Common myeloid progenitor, CD34-positive (primary cell): ENCODE results near the gene ANKRD6.

Experiments
- CTCF ChIA-PET: fragments of 350-600 bp; sonication (Branson Sonifier 250); formaldehyde crosslinking; loops from one replicate; lab custom pipeline; 2021; ENCODE audit warnings: antibody characterized with exemption; lab: Charles Lee
- POLR2A ChIA-PET: fragments of 350-600 bp; sonication (Branson Sonifier 250); formaldehyde crosslinking; loops from one replicate; lab custom pipeline; 2021; ENCODE audit warnings: antibody characterized with exemption; lab: Charles Lee
- DNase-seq, 3 donors: peaks; one replicate each; pipeline versions ENCODE4 v3.0.0 to v3.0.0-alpha.2; 2013
- H3K27ac ChIP-seq, 2 experiments: 1 replicate in 1 of 2; 2 replicates in 1 of 2; pipeline ENCODE4 v1.7.0; 2013; ENCODE audit warnings: inconsistent platforms in 2 of 2, low read length in 2 of 2, mild to moderate bottlenecking in 2 of 2, low read depth in 1 of 2, moderate library complexity in 1 of 2; ENCODE audit not compliant: severe bottlenecking in 2 of 2, insufficient read depth in 1 of 2, poor library complexity in 1 of 2
- H3K27me3 ChIP-seq, 5 experiments: replicated peaks in 2 of 5; 1 replicate in 3 of 5; 2 replicates in 2 of 5; pipeline versions ENCODE4 v1.6.1 to v1.7.0; 2013; ENCODE audit warnings: low read length in 4 of 5, mild to moderate bottlenecking in 2 of 5, moderate library complexity in 2 of 5, inconsistent platforms in 1 of 5; ENCODE audit not compliant: insufficient read depth in 5 of 5, control insufficient read depth in 4 of 5
- H3K36me3 ChIP-seq, 4 experiments: 1 replicate in 2 of 4; 2 replicates in 2 of 4; pipeline versions ENCODE4 v1.6.1 to v1.7.0; 2013; ENCODE audit warnings: low read length in 3 of 4, control low read depth in 1 of 4, mild to moderate bottlenecking in 1 of 4; ENCODE audit not compliant: control insufficient read depth in 4 of 4, insufficient read depth in 4 of 4
- H3K4me1 ChIP-seq, 4 experiments: 1 replicate in 3 of 4; 2 replicates in 1 of 4; pipeline versions ENCODE4 v1.6.1 to v1.7.1; 2013; ENCODE audit warnings: low read length in 3 of 4, mild to moderate bottlenecking in 3 of 4, control low read depth in 1 of 4, inconsistent platforms in 1 of 4, moderate library complexity in 1 of 4; ENCODE audit not compliant: control insufficient read depth in 4 of 4, insufficient read depth in 4 of 4; ENCODE audit errors: control extremely low read depth in 1 of 4
- H3K4me3 ChIP-seq, 7 experiments: 1 replicate in 4 of 7; 2 replicates in 3 of 7; pipeline versions ENCODE4 v1.5.1 to v1.7.0; 2013; ENCODE audit warnings: mild to moderate bottlenecking in 7 of 7, low read length in 6 of 7, moderate library complexity in 6 of 7, inconsistent platforms in 2 of 7, low read depth in 2 of 7, control low read depth in 1 of 7; ENCODE audit not compliant: insufficient read depth in 4 of 7, control insufficient read depth in 1 of 7; ENCODE audit errors: extremely low read depth in 1 of 7
- H3K9me3 ChIP-seq, 5 experiments: 1 replicate in 4 of 5; 2 replicates in 1 of 5; pipeline versions ENCODE4 v1.6.1 to v1.7.1; 2013; ENCODE audit warnings: low read length in 4 of 5, mild to moderate bottlenecking in 2 of 5, inconsistent platforms in 1 of 5, low read depth in 1 of 5, moderate library complexity in 1 of 5; ENCODE audit not compliant: control insufficient read depth in 4 of 5, insufficient read depth in 2 of 5; ENCODE audit errors: control extremely low read depth in 1 of 5
- WGBS: methylation state at CpG from one replicate; pipeline ENCODE4 v1.1.5; 2013; ENCODE audit not compliant: insufficient coverage; 5-methylcytosine and 5-hydroxymethylcytosine counted together

Gene ANKRD6

GRCh38 chr6:89439014-89439413, 6.1 kb downstream of the ANKRD6 start:
- ChIA-PET CTCF (no interaction called here), POLR2A (no interaction called here)
- no peaks in the 10 kb centered on the region for H3K27me3 ChIP-seq
- H3K9me3 ChIP-seq = peaks cover 0 to 4% (median 2%) of the 10 kb centered on the region in 5 experiments
- peaks cover 0 to 2% (median 0%) of the 10 kb centered on the region in 4 experiments for H3K36me3 ChIP-seq
- no peak for DNase-seq
- peaks cover 0 to 10% (median under 1%) of the 10 kb centered on the region in 4 experiments for H3K4me1 ChIP-seq
- no peak overlapping the region for H3K4me3 ChIP-seq
- no peak overlapping the region for H3K27ac ChIP-seq
- 100% methylated on average over 1 of the region's 2 CpGs for WGBS

DNA sequence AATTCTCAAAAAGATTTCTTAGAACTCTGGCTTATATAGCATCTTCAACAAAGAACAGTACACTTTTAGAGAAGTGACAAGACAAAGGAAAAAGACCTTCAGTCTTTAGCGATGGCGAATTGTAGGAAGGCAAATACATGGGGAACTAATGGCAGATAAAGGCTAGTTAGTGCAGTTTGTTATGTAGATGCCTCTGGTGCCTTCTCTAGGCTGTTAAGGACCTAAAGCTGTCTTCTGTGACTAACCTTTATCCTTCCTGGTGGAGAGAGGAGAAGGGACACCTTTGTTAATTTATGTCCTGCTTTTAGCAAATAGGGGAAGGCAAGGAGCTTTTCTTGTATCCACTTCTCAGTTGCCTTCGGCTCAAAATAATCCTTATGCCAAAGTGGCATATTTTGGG, 7.2 kb downstream of the ANKRD6 start:
- Histone ChIP-seq H3K4me1 (peaks cover 0 to 7% (median 0%) of the 10 kb centered on the region in 4 experiments), H3K36me3 (peaks cover 0 to 2% (median 0%) of the 10 kb centered on the region in 4 experiments), H3K27ac (no peak overlapping the region), H3K4me3 (no peak overlapping the region), H3K9me3 (peaks cover 0 to 4% (median 2%) of the 10 kb centered on the region in 5 experiments), H3K27me3 (no peaks in the 10 kb centered on the region)
- DNase-seq = no peak
- CTCF ChIA-PET = interaction anchor here (0.9 to 1.8 kb wide), 4 partner anchors 8 to 165 kb away, joined by 3 to 4 read pairs (median 4); no protein-coding TSS in a partner anchor
- WGBS = 100% methylated on average over 1 of the region's 3 CpGs
- POLR2A ChIA-PET = no interaction called here

DNA sequence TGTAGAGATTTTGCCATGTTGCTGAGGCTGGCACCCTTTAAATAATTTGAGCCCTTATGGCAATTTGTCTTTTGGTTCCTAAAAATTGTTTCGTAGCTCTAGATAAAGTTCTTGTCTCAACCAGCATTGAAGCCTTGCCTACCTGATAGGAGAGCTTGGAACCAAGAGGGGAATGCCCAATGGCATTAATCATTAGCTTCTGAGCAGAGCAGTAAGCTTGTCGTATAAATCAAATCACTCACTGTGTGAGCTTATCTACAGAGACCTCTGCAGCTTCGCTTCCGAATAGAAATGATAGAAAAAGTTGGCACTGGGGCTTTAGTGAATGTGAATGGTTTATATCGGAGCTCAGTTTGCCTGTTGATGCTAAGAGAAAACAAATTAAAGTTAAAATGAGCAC, 10.7 kb downstream of the ANKRD6 start:
- Histone ChIP-seq H3K4me1 (no peaks in the 10 kb centered on the region), H3K9me3 (peaks cover 0 to 4% (median 2%) of the 10 kb centered on the region in 5 experiments), H3K4me3 (no peak overlapping the region), H3K27me3 (no peaks in the 10 kb centered on the region), H3K27ac (no peak overlapping the region), H3K36me3 (peaks cover 0 to 2% (median 0%) of the 10 kb centered on the region in 4 experiments)
- POLR2A ChIA-PET = no interaction called here
- WGBS = 88% methylated on average over 5 of the region's 5 CpGs
- peak; percentile 24 to 84 (median 75) for DNase-seq
- CTCF ChIA-PET = interaction anchor here (1.3 to 1.5 kb wide), 3 partner anchors 10 to 162 kb away, joined by 4 to 6 read pairs (median 4); partner anchors contain the start of gene ANKRD6

DNA sequence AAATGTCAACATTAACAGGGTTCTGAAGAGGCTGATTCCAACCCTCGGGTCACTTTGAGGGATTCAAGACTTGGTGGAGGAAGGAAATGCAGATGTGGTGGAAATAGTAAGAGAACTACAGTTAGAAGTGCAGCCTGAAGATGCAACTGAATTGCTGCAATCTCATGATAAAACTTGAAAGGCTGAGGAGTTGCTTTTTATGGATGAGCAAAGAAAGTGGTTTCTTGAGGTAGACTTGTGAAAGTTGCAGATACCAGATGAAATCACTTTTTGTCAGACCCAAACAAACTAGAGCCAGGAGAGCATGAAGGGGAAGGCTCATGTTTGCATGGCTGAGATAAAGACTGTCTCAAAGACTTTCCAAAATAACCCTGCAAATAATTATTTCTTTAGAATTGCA, 16.2 kb downstream of the ANKRD6 start:
- WGBS = 0% methylated on average over 1 of the region's 1 CpG
- peak in 2 of 3 donors; percentile 30 to 61 for DNase-seq
- no peaks in the 10 kb centered on the region for H3K9me3 ChIP-seq
- CTCF ChIA-PET = interaction anchor here (1.2 kb wide), 1 partner anchor 21 kb away, joined by 3 read pairs; no protein-coding TSS in a partner anchor
- no peaks in the 10 kb centered on the region for H3K36me3 ChIP-seq
- POLR2A ChIA-PET = no interaction called here
- no peak overlapping the region for H3K27ac ChIP-seq
- H3K4me1 ChIP-seq = peaks cover 0 to 4% (median 2%) of the 10 kb centered on the region in 4 experiments
- no peak overlapping the region for H3K4me3 ChIP-seq
- H3K27me3 ChIP-seq = no peaks in the 10 kb centered on the region

GRCh38 chr6:89452281-89452680, 19.3 kb downstream of the ANKRD6 start:
- no peak for DNase-seq
- Histone ChIP-seq H3K36me3 (no peaks in the 10 kb centered on the region), H3K27me3 (no peaks in the 10 kb centered on the region), H3K4me3 (no peak overlapping the region), H3K9me3 (no peaks in the 10 kb centered on the region), H3K4me1 (peaks cover 0 to 4% (median 2%) of the 10 kb centered on the region in 4 experiments), H3K27ac (no peak overlapping the region)
- no CpG with 5 or more reads among the region's 1 CpG for WGBS
- ChIA-PET POLR2A (no interaction called here), CTCF (interaction anchor here (1.5 to 1.6 kb wide), 2 partner anchors 34 to 166 kb away, joined by 4 read pairs; no protein-coding TSS in a partner anchor)

DNA sequence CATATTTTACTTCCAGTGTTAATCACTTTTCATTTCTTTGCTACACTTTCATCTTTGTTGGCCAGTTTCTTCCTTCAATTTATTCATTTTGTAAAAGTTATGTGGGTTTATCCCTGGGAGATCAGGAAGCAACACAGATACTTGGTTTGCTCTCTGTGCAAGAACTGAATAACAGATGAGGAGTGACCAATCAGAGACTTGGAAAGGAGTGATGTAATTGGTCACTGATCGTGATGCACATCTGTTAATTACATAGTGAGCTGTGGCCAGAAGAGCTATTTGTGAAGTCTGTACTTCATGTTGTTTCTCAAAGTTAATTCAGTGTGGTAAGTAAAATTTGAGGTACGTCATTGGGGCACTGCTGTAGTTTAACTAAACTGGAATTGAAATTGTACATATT, 21.3 kb downstream of the ANKRD6 start:
- Histone ChIP-seq H3K27ac (no peak overlapping the region), H3K27me3 (no peaks in the 10 kb centered on the region), H3K4me1 (no peaks in the 10 kb centered on the region), H3K9me3 (no peaks in the 10 kb centered on the region), H3K36me3 (no peaks in the 10 kb centered on the region), H3K4me3 (no peak overlapping the region)
- ChIA-PET CTCF (no interaction called here), POLR2A (no interaction called here)
- no peak for DNase-seq
- WGBS = 90% methylated on average over 2 of the region's 2 CpGs

GRCh38 chr6:89458704-89459103, 25.8 kb downstream of the ANKRD6 start:
- POLR2A ChIA-PET = no interaction called here
- no peaks in the 10 kb centered on the region for H3K9me3 ChIP-seq
- H3K27ac ChIP-seq = no peak overlapping the region
- no peaks in the 10 kb centered on the region for H3K4me1 ChIP-seq
- H3K36me3 ChIP-seq = no peaks in the 10 kb centered on the region
- WGBS = 94% methylated on average over 5 of the region's 5 CpGs
- H3K27me3 ChIP-seq = no peaks in the 10 kb centered on the region
- no peak overlapping the region for H3K4me3 ChIP-seq
- CTCF ChIA-PET = interaction anchor here (0.9 to 1.0 kb wide), 2 partner anchors 21 to 37 kb away, joined by 3 to 4 read pairs; no protein-coding TSS in a partner anchor
- DNase-seq = no peak
